ENCODE data around the gene RNF145. TPM values are rescaled to one million over a fixed set of nuclear protein-coding genes. Genes with fewer than 3 reads are reported as not detected.

Gene RNF145
- total RNA-seq, 1 experiment from 2014 or later: 13.7 TPM

DNA sequence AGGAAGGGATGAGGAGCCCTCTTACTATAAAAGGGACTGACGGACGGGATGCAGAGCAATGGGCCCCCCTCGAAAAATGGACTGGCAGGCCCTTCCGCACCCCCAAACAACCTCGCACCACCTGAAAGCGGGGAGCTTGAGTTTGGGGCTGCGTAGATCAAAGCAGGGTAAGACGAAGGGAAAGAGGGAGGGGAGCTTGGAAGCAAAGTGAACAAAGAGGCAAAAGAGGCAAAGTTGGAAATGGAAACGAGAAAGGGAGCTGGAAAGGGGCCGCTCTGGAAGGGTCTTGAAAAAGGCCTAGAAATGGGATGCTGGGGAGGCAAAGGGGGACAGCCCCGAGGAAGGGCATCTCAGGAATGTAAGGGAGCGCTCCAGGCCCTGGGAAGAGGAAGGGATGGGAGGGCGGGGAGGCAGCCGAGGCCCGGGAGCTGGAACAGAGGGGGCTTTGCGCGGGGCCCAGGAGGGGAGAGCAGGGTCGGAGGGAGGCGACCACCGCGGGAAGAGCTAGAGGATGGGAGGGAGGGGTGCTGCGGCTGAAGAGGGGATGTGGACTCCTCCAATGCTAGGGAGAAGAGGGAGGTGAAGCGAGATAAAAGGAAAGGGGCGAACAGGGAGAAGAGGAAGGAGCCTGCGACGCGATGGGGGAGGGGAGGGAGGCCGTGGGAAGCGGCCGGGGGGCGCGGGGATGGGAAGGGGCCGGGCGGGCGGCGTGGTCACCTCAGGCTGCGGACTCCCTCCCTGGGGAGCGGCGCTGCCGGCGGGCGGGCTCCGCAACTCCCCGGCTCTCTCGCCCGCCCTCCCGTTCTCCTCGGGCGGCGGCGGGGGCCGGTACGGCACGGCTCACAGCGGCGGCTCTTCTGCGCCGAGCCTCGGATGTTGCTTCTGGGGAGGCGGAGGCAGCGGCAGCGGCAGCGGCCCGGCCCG is 577 bp downstream of the RNF145 start:
- ChIA-PET POLR2A (ENCODE audit: unreplicated experiment) (interaction anchor here (0.5 to 1.1 kb wide), 3 partner anchors 19 to 230 kb away, joined by 3 to 7 read pairs (median 4); no protein-coding TSS in a partner anchor), CTCF (no interaction called here)
- Histone ChIP-seq H3K4me3 (ENCODE audit: low read length) (peak overlapping the region; percentile 95), H3K4me2 (ENCODE audit: low read length) (peak overlapping the region; percentile 80), H4K20me1 (ENCODE audit: low read length) (peaks cover 21% of the 10 kb centered on the region), H3K27ac (ENCODE audit: low read length) (peak overlapping the region; percentile 93), H2AFZ (ENCODE audit: low read length) (no peak overlapping the region), H3K9me3 (ENCODE audit: low read length) (no peaks in the 10 kb centered on the region), H3K79me2 (ENCODE audit: low read length) (peaks cover 51% of the 10 kb centered on the region), H3K9ac (ENCODE audit: low read length) (peak overlapping the region; percentile 95), H3K27me3 (ENCODE audit: low read length) (no peaks in the 10 kb centered on the region), H3K36me3 (ENCODE audit: low read depth, low read length) (no peaks in the 10 kb centered on the region), H3K9me2 (replicated peaks; ENCODE audit: low read length) (no peaks in the 10 kb centered on the region), H3K4me1 (ENCODE audit: insufficient read depth, low read length) (peaks cover 32% of the 10 kb centered on the region), H3F3A (ENCODE audit: low read length, unreplicated experiment) (no peaks in the 10 kb centered on the region)
- intact Hi-C loops (cut with micrococcal nuclease): loop anchor here (1.0 kb wide), 1 partner anchor 32 kb away; no protein-coding TSS in a partner anchor
- no TSS peak for BruUV-seq (replicated peaks)
- DNase-seq: no peak
- ATAC-seq: peak; percentile 14
- TF ChIP-seq, protein P1, sequence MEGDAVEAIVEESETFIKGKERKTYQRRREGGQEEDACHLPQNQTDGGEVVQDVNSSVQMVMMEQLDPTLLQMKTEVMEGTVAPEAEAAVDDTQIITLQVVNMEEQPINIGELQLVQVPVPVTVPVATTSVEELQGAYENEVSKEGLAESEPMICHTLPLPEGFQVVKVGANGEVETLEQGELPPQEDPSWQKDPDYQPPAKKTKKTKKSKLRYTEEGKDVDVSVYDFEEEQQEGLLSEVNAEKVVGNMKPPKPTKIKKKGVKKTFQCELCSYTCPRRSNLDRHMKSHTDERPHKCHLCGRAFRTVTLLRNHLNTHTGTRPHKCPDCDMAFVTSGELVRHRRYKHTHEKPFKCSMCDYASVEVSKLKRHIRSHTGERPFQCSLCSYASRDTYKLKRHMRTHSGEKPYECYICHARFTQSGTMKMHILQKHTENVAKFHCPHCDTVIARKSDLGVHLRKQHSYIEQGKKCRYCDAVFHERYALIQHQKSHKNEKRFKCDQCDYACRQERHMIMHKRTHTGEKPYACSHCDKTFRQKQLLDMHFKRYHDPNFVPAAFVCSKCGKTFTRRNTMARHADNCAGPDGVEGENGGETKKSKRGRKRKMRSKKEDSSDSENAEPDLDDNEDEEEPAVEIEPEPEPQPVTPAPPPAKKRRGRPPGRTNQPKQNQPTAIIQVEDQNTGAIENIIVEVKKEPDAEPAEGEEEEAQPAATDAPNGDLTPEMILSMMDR (conservative IDR thresholded peaks at IDR 0.05; ENCODE audit: low read depth, low read length): no peak
- TF ChIP-seq EZH2phosphoT487 (IDR thresholded peaks at IDR 0.05; ENCODE audit: borderline replicate concordance, low read length) (no peak), EZH2 (IDR thresholded peaks at IDR 0.05; ENCODE audit: low read length, unreplicated experiment) (no peak)

DNA sequence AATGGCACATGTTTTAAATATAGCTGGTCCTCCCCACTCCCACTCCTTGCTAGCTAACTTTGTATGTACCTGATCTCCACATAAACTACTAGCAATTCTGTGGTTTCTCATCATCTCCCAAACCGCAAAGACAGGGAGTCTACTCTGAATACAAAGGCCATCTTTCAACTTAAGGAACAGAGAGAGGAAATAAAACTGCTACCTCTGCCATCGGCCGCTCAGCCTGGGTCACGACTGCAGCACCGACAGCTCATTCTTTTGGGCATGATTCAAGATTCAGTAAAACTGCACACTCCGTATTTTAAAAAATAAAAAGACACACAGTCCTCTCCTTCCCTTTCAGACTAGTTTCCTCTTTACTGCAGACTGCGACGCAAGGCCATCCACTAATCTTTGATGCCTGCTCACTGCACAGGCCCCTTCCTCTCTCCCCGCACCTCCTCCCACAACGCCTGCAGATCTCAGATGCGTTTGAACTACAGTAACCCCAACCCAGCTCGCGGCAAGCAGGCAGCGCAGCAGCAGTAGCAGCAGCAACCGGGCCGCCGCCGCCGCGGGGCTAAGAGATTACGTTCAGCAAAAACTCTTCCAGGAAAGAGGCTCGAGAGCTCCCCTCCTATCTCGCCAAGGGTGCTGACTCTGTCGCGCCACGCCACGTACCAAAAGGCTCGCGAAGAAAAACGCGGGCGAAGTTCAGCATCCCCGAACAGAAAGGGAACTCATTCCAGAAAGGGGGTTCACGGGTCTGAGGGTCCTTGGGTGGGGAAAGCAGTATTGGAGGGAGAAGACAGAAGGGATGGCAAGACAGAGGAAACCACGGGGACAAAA is 1.5 kb downstream of the RNF145 start:
- Histone ChIP-seq H3K4me1 (ENCODE audit: insufficient read depth, low read length) (peaks cover 32% of the 10 kb centered on the region), H4K20me1 (ENCODE audit: low read length) (peaks cover 21% of the 10 kb centered on the region), H2AFZ (ENCODE audit: low read length) (no peak overlapping the region), H3K36me3 (ENCODE audit: low read depth, low read length) (peaks cover 2% of the 10 kb centered on the region; the same call in 1 of the 2 replicates), H3K4me3 (ENCODE audit: low read length) (peak overlapping the region; percentile 95), H3K9me3 (ENCODE audit: low read length) (no peaks in the 10 kb centered on the region), H3K9me2 (replicated peaks; ENCODE audit: low read length) (no peaks in the 10 kb centered on the region), H3K9ac (ENCODE audit: low read length) (peak overlapping the region; percentile 95), H3K4me2 (ENCODE audit: low read length) (peak overlapping the region; percentile 80), H3K27me3 (ENCODE audit: low read length) (no peaks in the 10 kb centered on the region), H3F3A (ENCODE audit: low read length, unreplicated experiment) (no peaks in the 10 kb centered on the region), H3K27ac (ENCODE audit: low read length) (peak overlapping the region; percentile 93), H3K79me2 (ENCODE audit: low read length) (peaks cover 59% of the 10 kb centered on the region)
- DNase-seq (peak; percentile 77), ATAC-seq (peak; percentile 52)
- CTCF ChIA-PET: interaction anchor here (0.7 to 1.2 kb wide), 2 partner anchors 18 to 51 kb away, joined by 3 to 11 read pairs; no protein-coding TSS in a partner anchor
- TF ChIP-seq, protein P1 (conservative IDR thresholded peaks at IDR 0.05; ENCODE audit: low read depth, low read length): no peak
- TF ChIP-seq EZH2phosphoT487 (IDR thresholded peaks at IDR 0.05; ENCODE audit: borderline replicate concordance, low read length) (no peak), EZH2 (IDR thresholded peaks at IDR 0.05; ENCODE audit: low read length, unreplicated experiment) (no peak)
- POLR2A ChIA-PET (ENCODE audit: unreplicated experiment): interaction anchor here (0.5 to 1.1 kb wide), 4 partner anchors 18 to 56 kb away, joined by 3 to 7 read pairs (median 4); no protein-coding TSS in a partner anchor
- intact Hi-C loops (cut with micrococcal nuclease): loop anchor here (1.0 to 2.0 kb wide), 3 partner anchors 29 to 55 kb away; partner anchors contain the start of gene UBLCP1
- TSS peak; percentile 64 for BruUV-seq (replicated peaks)

All from PC-3 (cell line).